OCI-LY7 (cell line): Measurements from ENCODE around the gene TAS2R8. TPM values are rescaled to one million over a fixed set of nuclear protein-coding genes. Genes with fewer than 3 reads are reported as not detected.

ENCODE experiments used
- BruUV-seq: library from RNA; stranded (reverse); fragments of 400-500 nt; replicated peaks from 2 replicates; lab custom pipeline; 2021; lab: Mats Ljungman, UMichigan
- CTCF ChIA-PET: fragments of 300-600 bp; sonication (Branson Sonifier 250); formaldehyde crosslinking; loops from one replicate; lab custom pipeline; 2022; ENCODE audit warnings: antibody characterized with exemption; ENCODE audit not compliant: unreplicated experiment; lab: Charles Lee
- POLR2A ChIA-PET: fragments of 300-600 bp; sonication (Branson Sonifier 250); formaldehyde crosslinking; loops from one replicate; lab custom pipeline; 2022; ENCODE audit warnings: antibody characterized with exemption; lab: Charles Lee
- DNase-seq: peaks from one replicate; pipeline ENCODE4 v3.0.0-alpha.2; 2015; ENCODE audit warnings: low spot score
- H2AFZ ChIP-seq: fragments of 200-600 bp; sonication (generic), shearing (Covaris generic); 2 replicates; pipeline ENCODE4 v1.6.1; 2014; ENCODE audit warnings: mild to moderate bottlenecking, antibody characterized with exemption, low read length, moderate library complexity
- H3K27ac ChIP-seq: fragments of 200-600 bp; sonication (generic); 2 replicates; pipeline ENCODE4 v1.5.1; 2014; ENCODE audit warnings: mixed run types, low read depth, mild to moderate bottlenecking, moderate library complexity, low read length, inconsistent platforms; ENCODE audit not compliant: poor library complexity, severe bottlenecking
- H3K36me3 ChIP-seq: fragments of 200-600 bp; sonication (generic); 2 replicates; pipeline ENCODE4 v1.6.1; 2014; ENCODE audit warnings: mild to moderate bottlenecking, antibody characterized with exemption, low read length, moderate library complexity, mixed read lengths; ENCODE audit not compliant: insufficient read depth
- H3K4me1 ChIP-seq: fragments of 200-600 bp; sonication (generic); 2 replicates; pipeline ENCODE4 v1.5.1; 2014; ENCODE audit warnings: mild to moderate bottlenecking, low read length; ENCODE audit not compliant: insufficient read depth, poor library complexity, severe bottlenecking
- H3K4me2 ChIP-seq: fragments of 200-600 bp; sonication (generic); 2 replicates; pipeline ENCODE4 v1.6.1; 2014; ENCODE audit warnings: mild to moderate bottlenecking, low read length
- H3K4me3 ChIP-seq: fragments of 200-600 bp; sonication (generic); 2 replicates; pipeline ENCODE4 v1.5.1; 2014; ENCODE audit warnings: mild to moderate bottlenecking, low read depth, low read length; ENCODE audit not compliant: poor library complexity, severe bottlenecking
- H3K79me2 ChIP-seq: fragments of 200-600 bp; sonication (generic); 2 replicates; pipeline ENCODE4 v1.6.1; 2016; ENCODE audit warnings: low read depth, mild to moderate bottlenecking, low read length, moderate library complexity, mixed read lengths; ENCODE audit not compliant: insufficient read depth
- H3K9me2 ChIP-seq: fragments of 200-600 bp; sonication (generic); 2 replicates; pipeline ENCODE4 v1.6.1; 2016; ENCODE audit warnings: mild to moderate bottlenecking, low read length, mixed read lengths; ENCODE audit not compliant: insufficient read depth
- H3K9me3 ChIP-seq: fragments of 200-600 bp; sonication (generic); 2 replicates; pipeline ENCODE4 v1.6.1; 2014; ENCODE audit warnings: mild to moderate bottlenecking, mixed run types, low read length, mixed read lengths
- H4K20me1 ChIP-seq: fragments of 200-600 bp; sonication (generic); 2 replicates; pipeline ENCODE4 v1.6.1; 2014; ENCODE audit warnings: mild to moderate bottlenecking, antibody characterized with exemption, low read length, moderate library complexity, mixed read lengths; ENCODE audit not compliant: insufficient read depth
- CTCF ChIP-seq: fragments of 200-600 bp; sonication (generic); conservative IDR thresholded peaks from 2 replicates; pipeline ENCODE4 v1.5.1; 2014; ENCODE audit warnings: mild to moderate bottlenecking, antibody characterized with exemption, low read length, moderate library complexity, mixed read lengths
- EZH2phosphoT487 ChIP-seq: fragments of 200-600 bp; sonication (generic); IDR thresholded peaks from 2 replicates; pipeline ENCODE4 v1.6.1; 2018; ENCODE audit warnings: low read depth, borderline replicate concordance, mild to moderate bottlenecking, mixed run types, antibody characterized with exemption, low read length, moderate library complexity, mixed read lengths
- intact Hi-C: fragments of 100-400 bp; cut with micrococcal nuclease; formaldehyde crosslinking; loops from one replicate; pipeline ENCODE4 v1.10.0; 2022; ENCODE audit not compliant: unreplicated experiment
- small RNA-seq: library from RNA; depleted of rRNA; stranded (forward); fragments of <200 nt; gene quantifications from one replicate; pipeline ENCODE3, GENCODE V24; 2014
- total RNA-seq, 2 experiments: library from RNA; depleted of rRNA in 1 of 2; stranded (reverse); fragments of >200 nt in 1 of 2; shearing (Covaris generic) in 1 of 2; gene quantifications; 2 replicates each; pipeline ENCODE4 v1.2.3, GENCODE V29; 2014 to 2022

The TAS2R8 gene
- total RNA-seq, 2 experiments from 2014 or later, result not detected

- DNase-seq, result no peak
- POLR2A ChIA-PET, result interaction anchor here (0.8 kb wide), 1 partner anchor 11 kb away, joined by 3 read pairs; no protein-coding TSS in a partner anchor
- Histone ChIP-seq H3K4me3 (no peak overlapping the region), H3K4me2 (no peak overlapping the region), H3K9me3 (0 out of 2 replicates have a peak, but pooled peaks cover 4% of the 10 kb centered on the region), H4K20me1 (no peaks in the 10 kb centered on the region), H3K79me2 (no peaks in the 10 kb centered on the region), H3K9me2 (no peaks in the 10 kb centered on the region), H2AFZ (no peak overlapping the region), H3K4me1 (no peaks in the 10 kb centered on the region), H3K27ac (no peak overlapping the region), H3K36me3 (no peaks in the 10 kb centered on the region)
- CTCF ChIA-PET, result no interaction called here
- no TSS peak for BruUV-seq
- TF ChIP-seq EZH2phosphoT487, result no peak
- no peak for TF ChIP-seq CTCF
- intact Hi-C loops, result no loop called here
These were observed 47.4 kb downstream of the TAS2R8 start for GRCh38 chr12:10759657-10760056.

GRCh38 chr12:10756194-10756593 is 50.9 kb downstream of the TAS2R8 start:
- POLR2A ChIA-PET, result interaction anchor here (1.2 kb wide), 1 partner anchor 71 kb away, joined by 3 read pairs; no protein-coding TSS in a partner anchor

More at GRCh38 chr12:10756194-10756593, 50.9 kb downstream of the TAS2R8 start:
- H3K27ac ChIP-seq, result no peak overlapping the region
- H3K4me3 ChIP-seq, result no peak overlapping the region
- H2AFZ ChIP-seq, result no peak overlapping the region
- H3K4me2 ChIP-seq, result no peak overlapping the region
- H3K4me1 ChIP-seq, result no peaks in the 10 kb centered on the region
- CTCF ChIA-PET, result no interaction called here
- no peaks in the 10 kb centered on the region for H3K9me2 ChIP-seq
- no peaks in the 10 kb centered on the region for H3K36me3 ChIP-seq
- no peaks in the 10 kb centered on the region for H4K20me1 ChIP-seq
- intact Hi-C loops, result no loop called here
- no peak for DNase-seq
- no peaks in the 10 kb centered on the region for H3K79me2 ChIP-seq
- 0 out of 2 replicates have a peak, but pooled peaks cover 4% of the 10 kb centered on the region for H3K9me3 ChIP-seq
- TF ChIP-seq CTCF (no peak), EZH2phosphoT487 (no peak)
- BruUV-seq, result no TSS peak

Small RNAs within 50 kb of the gene (small RNA-seq; reads per million reads assigned to genes)
- gene PRR4, result not detected

Other genes with a start within 250 kb of the TAS2R8 start
- gene MAGOHB, start 193.7 kb downstream of the TAS2R8 start, total RNA-seq (2014; rRNA removed; shearing (Covaris generic)), result 35.6 and 44.4 TPM in 2 replicates
- 54.7 and 66.5 TPM in 2 replicates for gene MAGOHB, start 193.7 kb downstream of the TAS2R8 start, total RNA-seq (2022)
- gene STYK1, start 133.2 kb downstream of the TAS2R8 start, total RNA-seq (2014; rRNA removed; shearing (Covaris generic)), result not detected in 2 replicates
- gene STYK1, start 133.2 kb downstream of the TAS2R8 start, total RNA-seq (2022), result 0.11 TPM in 1 of 2 replicates, not detected in the other
- gene YBX3, start 84.0 kb downstream of the TAS2R8 start, total RNA-seq (2014; rRNA removed; shearing (Covaris generic)), result 70.7 and 97.5 TPM in 2 replicates
- gene YBX3, start 84.0 kb downstream of the TAS2R8 start, total RNA-seq (2022), result 220 and 223 TPM in 2 replicates
- gene TAS2R7, start 4.7 kb downstream of the TAS2R8 start, total RNA-seq (2014; rRNA removed; shearing (Covaris generic)), result not detected in 2 replicates
- gene TAS2R7, start 4.7 kb downstream of the TAS2R8 start, total RNA-seq (2022), result not detected in 2 replicates
- gene TAS2R9, start 2.9 kb upstream of the TAS2R8 start, total RNA-seq (2014; rRNA removed; shearing (Covaris generic)), result not detected in 2 replicates
- not detected in 2 replicates for gene TAS2R9, start 2.9 kb upstream of the TAS2R8 start, total RNA-seq (2022)
- 0.50 TPM in 1 of 2 replicates, not detected in the other for gene TAS2R10, start 19.1 kb upstream of the TAS2R8 start, total RNA-seq (2014; rRNA removed; shearing (Covaris generic))
- not detected in 2 replicates for gene TAS2R10, start 19.1 kb upstream of the TAS2R8 start, total RNA-seq (2022)
- gene PRR4, start 42.2 kb upstream of the TAS2R8 start, total RNA-seq (2014; rRNA removed; shearing (Covaris generic)), result 1.4 and 1.5 TPM in 2 replicates
- 1.3 TPM in 1 of 2 replicates, not detected in the other for gene PRR4, start 42.2 kb upstream of the TAS2R8 start, total RNA-seq (2022)
- gene PRH1, start 77.0 kb upstream of the TAS2R8 start, total RNA-seq (2014; rRNA removed; shearing (Covaris generic)), result 26.8 and 41.4 TPM in 2 replicates
- 22.6 and 30.4 TPM in 2 replicates for gene PRH1, start 77.0 kb upstream of the TAS2R8 start, total RNA-seq (2022)
- 0.92 and 1.3 TPM in 2 replicates for gene TAS2R13, start 102.3 kb upstream of the TAS2R8 start, total RNA-seq (2014; rRNA removed; shearing (Covaris generic))
- gene TAS2R13, start 102.3 kb upstream of the TAS2R8 start, total RNA-seq (2022), result 0.81 and 1.2 TPM in 2 replicates
- gene PRH2, start 122.0 kb upstream of the TAS2R8 start, total RNA-seq (2014; rRNA removed; shearing (Covaris generic)), result not detected in 2 replicates
- gene PRH2, start 122.0 kb upstream of the TAS2R8 start, total RNA-seq (2022), result not detected in 2 replicates
- gene TAS2R14, start 132.0 kb upstream of the TAS2R8 start, total RNA-seq (2014; rRNA removed; shearing (Covaris generic)), result 2.9 and 4.5 TPM in 2 replicates
- 2.4 and 2.8 TPM in 2 replicates for gene TAS2R14, start 132.0 kb upstream of the TAS2R8 start, total RNA-seq (2022)
- 1.4 and 1.6 TPM in 2 replicates for gene TAS2R50, start 179.6 kb upstream of the TAS2R8 start, total RNA-seq (2014; rRNA removed; shearing (Covaris generic))
- gene TAS2R50, start 179.6 kb upstream of the TAS2R8 start, total RNA-seq (2022), result 0.76 and 1.4 TPM in 2 replicates
- gene TAS2R20, start 191.0 kb upstream of the TAS2R8 start, total RNA-seq (2014; rRNA removed; shearing (Covaris generic)), result 2.1 and 4.6 TPM in 2 replicates
- gene TAS2R20, start 191.0 kb upstream of the TAS2R8 start, total RNA-seq (2022), result 1.9 and 2.3 TPM in 2 replicates
- 2.0 and 3.2 TPM in 2 replicates for gene TAS2R19, start 215.3 kb upstream of the TAS2R8 start, total RNA-seq (2014; rRNA removed; shearing (Covaris generic))
- gene TAS2R19, start 215.3 kb upstream of the TAS2R8 start, total RNA-seq (2022), result 2.9 and 3.4 TPM in 2 replicates
- gene TAS2R31, start 224.1 kb upstream of the TAS2R8 start, total RNA-seq (2014; rRNA removed; shearing (Covaris generic)), result 1.3 and 2.2 TPM in 2 replicates
- 3.5 and 4.3 TPM in 2 replicates for gene TAS2R31, start 224.1 kb upstream of the TAS2R8 start, total RNA-seq (2022)